OCI-LY1 (cell line): Measurements from ENCODE around the gene SETD5.

ENCODE experiments used
- CTCF ChIP-seq: fragments of 200-600 bp; sonication (generic), shearing (Covaris generic); IDR thresholded peaks from 2 replicates; pipeline ENCODE4 v1.5.1; 2017; ENCODE audit warnings: mild to moderate bottlenecking, antibody characterized with exemption, low read length, moderate library complexity, mixed read lengths
- EZH2 ChIP-seq: fragments of 200-600 bp; sonication (generic), shearing (Covaris generic); IDR thresholded peaks from 2 replicates; pipeline ENCODE4 v1.8.0; 2017; ENCODE audit warnings: borderline replicate concordance, mixed run types, mild to moderate bottlenecking, antibody characterized with exemption, low read length, moderate library complexity, mixed read lengths

GRCh38 chr3:9512456-9513045 is 115.1 kb downstream of the SETD5 start:
- no peak for TF ChIP-seq CTCF
- TF ChIP-seq EZH2, result no peak
